Activated CD8-positive, alpha-beta memory T cell treated with anti-CD3 and anti-CD28 coated beads for 24 hours (primary cell): Measurements from ENCODE around the gene MED14.
"Not testable (repeated sequence)": the region's sequence is repeated elsewhere in the genome, so short reads cannot be mapped to it uniquely, and the experiment has no call there.

Source experiments
- DNase-seq: peaks from one replicate; pipeline ENCODE4 v3.0.0-alpha.2; 2020

MED14 gene

DNA sequence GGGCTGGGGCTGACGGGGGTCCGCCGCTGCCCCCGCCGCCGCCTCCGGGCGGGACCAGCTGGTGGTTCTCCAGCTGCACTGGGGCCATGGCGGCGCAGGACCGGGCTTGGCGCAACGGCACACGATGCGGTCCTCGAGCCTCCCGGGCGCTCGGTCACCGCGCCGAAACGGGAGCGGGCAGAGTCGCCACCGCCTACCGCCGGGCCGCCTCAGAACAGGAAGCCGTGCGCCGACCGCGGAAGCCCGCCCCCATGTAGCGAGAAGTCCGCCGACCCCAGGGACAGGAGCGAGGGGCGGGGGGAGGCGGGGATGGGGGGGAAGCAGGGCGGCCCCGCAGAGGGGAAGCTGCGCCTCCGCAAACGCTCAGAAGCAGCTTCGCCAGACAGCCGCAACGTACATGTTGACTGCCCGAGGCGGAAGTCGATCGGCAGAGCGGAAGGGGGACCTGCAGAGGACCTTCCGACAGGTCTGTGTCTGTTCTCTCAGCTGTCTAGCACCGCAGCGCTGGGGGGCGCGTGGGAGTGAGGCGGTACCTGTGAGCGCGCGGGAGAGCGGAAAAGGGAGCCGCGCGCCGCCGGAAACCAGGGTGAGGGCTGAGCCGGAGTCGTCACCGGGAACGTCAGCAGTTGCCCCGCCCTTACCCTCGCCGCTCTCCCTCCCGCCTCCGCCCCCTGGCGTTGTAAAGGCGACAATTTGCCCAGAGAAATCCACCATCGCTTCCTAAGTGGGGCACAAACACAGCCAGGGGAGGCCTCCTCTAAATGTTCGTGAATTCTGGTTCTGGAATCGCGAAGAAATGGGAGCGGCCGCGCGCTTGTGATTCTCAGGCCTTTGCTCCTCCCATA, at the start of gene MED14:
Gene MED14 (minus strand): TSS at position 218 of the 845 bp plus-strand sequence. CDS start 130 bp downstream, at position 88.
- peak; percentile 97 for DNase-seq

DNA sequence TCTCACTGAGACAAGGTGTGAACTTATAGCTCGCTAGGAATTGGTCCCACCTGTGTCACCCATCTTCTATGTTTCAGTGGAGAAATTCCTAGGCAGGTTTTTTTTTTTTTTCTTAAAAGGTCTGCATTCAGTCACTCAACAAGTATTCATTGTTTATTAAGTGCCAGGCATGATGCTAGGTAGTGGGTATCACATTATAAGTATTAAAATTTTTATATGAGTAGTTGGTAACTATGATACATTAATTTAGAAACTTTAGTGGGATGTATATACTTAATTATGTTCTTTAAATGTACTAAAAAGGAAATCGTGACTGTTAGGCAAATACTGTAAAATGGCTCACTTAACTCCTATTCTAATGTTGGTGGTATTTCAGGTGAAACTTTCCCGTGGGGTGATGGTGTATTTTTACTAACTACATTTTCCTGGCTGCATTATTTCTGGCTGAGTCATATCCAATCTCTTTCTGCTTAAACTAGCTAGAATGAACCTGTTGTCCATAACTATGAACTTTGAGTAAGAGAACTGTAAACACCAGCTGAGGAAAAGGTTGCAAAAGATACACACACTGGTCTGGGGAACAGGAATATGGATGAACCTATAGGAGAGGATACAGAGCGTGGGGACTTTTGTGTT, 49.3 kb upstream of the MED14 start:
- no peak for DNase-seq

DNA sequence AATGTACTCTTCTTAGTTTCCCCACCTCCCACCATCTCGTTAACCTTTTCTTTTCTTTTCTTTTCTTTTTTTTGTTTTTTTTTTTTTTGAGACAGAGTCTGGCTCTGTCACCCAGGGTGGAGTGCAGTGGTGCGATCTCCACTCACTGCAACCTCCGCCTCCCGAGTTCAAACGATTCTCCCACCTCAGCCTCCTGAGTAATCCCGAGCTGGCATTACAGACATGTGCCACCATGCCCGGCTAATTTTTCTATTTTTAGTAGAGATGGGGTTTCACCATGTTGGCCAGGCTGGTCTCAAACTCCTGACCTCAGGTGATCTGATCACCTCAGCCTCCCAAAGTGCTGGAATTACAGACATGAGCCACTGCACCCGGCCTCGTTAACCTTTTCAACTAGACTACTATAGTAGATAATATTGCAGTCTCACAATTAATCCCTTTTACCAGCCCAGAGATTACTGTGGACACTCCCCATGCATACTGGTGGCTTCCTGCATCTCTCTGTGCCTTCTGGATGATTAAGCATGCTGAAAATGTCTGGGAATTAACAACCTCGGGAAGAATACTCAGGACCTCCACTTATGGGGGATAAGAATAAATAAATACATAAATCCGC, 47.4 kb upstream of the MED14 start:
- DNase-seq: not testable (repeated sequence)

DNA sequence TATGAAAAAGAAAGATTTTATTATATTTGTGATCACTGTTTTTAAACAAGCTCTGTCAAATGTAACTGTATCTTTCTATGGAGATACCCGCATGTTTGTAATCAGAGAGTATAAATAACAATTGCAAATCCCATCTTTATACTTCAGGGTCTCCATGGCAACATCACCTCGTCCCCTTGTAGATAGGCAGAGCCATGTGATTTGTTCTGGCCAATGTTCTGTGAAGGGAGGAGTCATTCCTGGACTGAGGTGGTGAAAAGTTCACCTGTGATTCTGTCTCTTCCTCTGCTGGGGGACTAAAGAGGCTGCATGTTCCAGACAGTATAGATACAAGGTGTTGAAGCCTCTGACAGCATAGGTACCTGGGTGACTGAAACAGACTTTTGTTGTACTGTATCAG, 45.6 kb upstream of the MED14 start:
- DNase-seq: no peak

DNA sequence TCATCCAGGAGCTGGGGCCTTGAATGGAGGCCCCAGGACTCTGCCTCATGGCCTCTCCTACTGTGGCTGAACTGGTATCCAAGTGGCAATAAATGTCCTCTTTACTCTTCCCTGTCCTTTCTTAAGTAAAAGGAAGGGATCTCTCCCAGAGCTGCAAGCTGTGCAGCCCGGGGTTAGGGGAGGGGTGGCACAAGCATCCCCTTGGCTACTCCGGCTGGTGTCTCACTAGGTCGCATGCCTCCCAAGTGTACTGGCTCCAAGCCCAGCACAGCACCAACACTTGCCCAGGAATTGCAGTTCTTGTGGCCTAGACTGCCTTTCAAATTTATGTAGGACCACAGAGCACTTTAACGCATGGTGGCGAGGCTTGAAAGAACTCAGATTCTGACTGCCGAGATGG, 44.7 kb upstream of the MED14 start:
- DNase-seq: no peak

DNA sequence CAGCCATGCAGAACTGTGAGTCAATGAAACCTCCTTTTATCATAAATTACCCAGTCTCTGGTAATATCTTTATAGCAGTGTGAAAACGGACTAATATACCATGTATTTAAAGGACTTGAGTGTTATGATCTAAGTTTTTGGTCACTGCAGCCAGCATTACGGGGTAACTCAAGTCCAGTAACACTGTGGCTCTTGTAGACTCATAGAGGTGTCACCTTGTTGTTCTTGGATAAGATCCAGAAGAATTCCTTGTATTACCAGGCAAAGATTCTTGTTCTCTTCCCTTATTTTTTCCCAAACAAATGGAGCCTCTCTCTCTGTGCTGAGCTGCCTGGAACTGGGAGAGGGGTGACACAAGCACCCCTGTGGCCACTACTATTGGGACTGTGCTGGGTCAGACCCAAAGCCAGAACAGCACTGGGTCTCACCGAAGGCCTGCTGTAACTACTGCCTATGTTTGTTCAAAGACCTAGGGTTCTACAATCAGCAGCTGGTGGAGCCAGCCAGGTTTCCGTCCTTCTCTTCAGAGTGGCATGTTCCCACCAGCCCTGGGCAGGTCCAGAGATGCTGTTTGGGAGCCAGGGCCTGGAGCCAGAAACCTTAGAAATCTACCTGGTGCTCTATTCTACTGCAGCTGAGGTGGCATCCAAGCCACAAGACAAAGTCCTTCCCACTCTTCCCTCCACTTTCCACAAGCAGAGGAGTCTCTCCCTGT, 43.7 kb upstream of the MED14 start:
- no peak for DNase-seq

DNA sequence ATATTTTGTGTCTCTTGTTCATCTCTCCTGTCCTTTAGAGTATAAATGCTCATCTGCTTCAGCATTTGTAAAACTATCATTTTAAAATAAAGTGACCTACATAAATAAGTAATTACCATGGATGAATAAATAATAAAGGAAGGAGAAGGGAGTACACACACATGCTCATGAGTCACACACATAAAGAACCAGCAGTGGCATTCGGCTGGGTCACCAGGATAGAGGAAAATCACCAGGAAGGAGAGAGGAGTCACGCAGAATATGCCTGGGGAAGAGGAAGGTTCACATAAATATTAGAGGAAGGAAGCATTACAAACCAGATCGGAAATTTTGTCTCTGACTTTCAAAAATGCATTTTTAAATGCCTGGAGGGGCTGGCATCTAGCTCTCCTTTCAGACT, 38.5 kb upstream of the MED14 start:
- no peak for DNase-seq

DNA sequence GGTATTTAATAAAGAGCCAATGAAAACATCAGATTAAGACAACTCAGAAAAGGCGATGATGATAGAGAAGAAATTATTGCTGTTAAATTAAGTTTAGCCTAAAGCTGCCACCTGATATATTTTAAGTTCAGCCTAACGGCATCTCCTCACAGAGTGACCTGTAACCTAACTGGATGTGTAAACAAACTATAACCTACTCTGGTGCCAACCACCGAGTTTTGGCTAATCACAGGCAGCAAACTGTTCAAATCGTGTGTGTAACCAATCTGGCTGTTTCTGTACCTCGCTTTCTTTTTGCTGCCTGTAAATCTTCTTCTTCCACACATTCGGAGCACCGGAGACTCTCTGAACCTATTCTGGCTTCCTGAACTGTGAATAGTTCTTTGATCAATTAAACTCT, 37.8 kb upstream of the MED14 start:
- no peak for DNase-seq

DNA sequence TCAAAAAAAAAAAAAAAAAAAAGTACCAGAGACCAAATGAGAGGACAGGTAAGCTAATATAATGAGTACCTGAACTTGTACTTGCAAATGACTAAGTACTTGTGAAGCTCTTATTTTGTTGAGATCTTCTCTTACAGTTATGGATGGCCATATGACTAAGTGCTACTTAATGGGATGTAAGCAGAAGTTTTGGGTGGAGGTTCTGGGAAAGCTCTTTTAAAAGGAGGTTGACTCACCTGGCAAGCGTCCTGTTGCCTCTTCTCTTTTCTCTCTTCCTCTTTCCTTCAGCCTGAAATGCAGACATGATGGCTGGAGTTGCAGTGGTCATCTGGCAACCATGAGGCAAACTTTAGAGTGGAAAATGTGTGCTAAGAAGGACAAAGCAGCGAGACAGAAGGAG, 36.9 kb upstream of the MED14 start:
- no peak for DNase-seq

DNA sequence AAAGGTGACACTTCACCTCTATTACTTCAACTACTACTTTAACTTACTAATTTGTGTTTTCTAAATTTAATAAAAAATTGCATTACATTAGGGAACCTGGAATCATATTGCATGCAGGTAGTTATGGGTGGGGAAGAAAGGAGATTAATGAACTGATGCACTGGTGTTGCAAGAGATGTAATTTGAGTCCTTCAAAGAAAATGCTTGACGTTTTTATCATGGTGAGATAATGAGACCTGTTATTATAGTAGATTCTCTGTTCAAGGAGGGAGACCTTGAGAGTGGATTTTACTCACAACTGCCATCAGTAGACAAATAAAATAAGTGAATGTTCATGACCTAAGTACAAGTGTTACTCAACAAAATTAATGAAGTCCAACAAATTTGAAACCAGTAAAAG, 26.4 kb upstream of the MED14 start:
- DNase-seq: no peak

DNA sequence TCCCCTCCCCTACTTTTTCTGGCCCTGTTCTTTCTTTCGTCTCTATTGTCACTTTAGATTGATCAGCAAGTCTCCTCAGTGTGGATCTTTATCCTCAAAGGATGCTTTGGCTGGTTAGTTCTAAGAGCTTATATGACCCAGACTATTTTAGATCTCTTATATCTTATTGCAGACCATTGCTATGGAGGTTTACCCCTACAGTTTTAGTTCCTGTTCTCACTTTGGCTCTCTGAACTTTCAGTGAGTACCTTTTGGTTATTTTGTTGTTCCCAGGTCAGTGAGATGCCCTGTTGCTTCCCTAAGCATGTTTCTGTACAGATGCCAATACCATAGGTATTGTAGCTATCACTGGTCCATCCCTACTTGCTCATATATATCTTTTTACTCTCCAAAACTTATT, 24.0 kb upstream of the MED14 start:
- DNase-seq: no peak

DNA sequence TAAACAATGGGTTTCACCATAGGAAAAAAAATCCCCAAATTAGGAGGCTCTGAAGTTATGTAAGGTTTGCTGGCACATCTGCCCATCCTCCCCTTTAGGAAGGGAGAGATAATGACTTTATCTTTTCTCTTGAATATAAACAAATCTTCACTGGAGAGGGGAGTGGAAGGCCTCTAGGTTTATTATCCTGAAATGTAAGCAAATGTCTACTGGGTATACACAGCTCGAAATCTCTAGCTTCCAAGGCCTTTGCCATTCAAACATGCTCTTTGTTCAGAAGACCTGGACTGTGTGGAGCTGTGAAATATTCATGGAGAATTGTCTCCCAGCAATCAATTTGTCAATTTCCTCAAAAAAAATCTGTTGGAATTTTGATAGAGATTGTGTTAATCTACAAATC, 21.7 kb upstream of the MED14 start:
- no peak for DNase-seq

DNA sequence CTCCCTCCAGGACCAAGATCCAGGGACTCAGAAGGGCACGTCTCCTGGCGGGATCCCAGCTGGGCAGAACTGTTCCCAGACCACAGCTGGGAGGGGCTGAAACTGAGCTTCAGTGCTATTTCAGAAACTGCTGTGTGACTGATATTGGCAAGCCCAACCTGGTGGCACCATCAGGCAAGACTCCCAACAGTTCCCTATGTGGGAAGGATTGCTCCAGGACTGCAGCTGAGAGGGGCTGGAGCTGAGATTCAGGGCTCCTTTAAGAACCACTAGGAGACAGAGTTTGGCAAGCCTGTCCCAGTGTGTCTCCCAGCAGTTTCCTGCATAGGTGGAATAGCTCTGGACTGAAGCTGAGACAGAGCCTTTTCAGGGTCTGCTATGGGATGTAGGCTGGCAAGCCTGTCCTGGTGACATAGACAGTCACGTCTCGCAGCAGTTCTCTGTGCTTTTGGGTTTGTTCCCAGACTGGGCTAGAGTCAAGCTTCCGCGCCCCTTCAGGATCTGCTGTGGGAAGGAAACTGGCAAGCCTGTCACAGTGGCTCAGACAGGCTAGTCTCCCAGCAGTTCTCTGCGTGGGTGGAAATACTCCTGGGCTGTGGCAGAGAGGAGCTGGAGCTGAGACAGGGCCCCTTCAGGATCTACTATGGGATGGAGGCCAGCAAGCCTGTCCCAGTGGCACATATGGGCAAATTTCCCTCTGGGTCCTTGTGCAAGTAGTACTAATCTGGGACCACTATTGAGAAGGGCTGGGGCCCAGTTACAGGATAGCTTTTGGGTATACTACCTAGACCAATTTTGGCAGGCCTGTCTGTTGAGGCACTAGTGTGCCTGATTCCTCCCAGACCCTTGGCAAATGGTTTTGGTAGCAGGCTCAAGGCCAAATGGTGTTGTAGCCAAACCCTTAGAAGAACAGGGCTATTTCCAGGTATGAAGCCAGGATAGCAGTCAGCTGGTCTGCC, 20.2 kb upstream of the MED14 start:
- no peak for DNase-seq

DNA sequence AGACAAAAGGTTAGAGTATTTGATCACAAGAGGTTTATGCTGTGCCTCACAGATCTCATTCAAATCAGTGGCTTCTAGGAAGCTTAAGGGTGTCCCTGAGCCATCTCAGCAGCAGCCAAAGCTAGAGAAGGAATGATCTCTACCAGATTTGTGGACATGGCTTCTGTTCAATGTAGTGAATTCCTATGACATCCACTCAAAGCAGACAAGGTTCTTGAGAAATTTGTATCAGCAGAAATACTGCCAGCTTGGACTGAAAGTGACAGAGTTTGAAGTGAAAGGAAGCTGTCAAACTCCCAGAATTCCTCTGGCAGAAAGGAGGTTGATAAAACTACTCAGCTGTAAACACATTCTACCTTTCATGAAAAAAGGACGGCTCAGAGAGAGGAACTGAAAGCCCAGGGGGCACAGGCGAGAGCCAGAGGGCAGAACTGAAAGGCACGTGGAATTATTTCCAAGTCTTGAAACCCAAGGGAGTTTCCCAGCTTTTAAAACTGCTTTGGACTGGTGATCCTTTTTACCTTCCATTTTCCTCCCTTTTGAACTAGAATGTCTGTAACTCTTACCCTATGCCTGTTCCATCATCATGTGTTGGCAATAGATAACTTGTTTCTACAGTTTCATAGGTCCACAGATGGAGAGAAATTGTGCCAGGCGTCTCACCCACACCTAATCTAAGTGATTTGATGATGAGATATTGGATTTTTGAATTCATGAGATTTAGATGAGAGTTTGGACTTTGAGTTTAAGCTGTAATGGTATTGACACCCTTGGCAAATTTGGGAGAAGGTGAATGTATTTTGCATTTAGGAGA, 14.5 kb upstream of the MED14 start:
- DNase-seq: no peak

DNA sequence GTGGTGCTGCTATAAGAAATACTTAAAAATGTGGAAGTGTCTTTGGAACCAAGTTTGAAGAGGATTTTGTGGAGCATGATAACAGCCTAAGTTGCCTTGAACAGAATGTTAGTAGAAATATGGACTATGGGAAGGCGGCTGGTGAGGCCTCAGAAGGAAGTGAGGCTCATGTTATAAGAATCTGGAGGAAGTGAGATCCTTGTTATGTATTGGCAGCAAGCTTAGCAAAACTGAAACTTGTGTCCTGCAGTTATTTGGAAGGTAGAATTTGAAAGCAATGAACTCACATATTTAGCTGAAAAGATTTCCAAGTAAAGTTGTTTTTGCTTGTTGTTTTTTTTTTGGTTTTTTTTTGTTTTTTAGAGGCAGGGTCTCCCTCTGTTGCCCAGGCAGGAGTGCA, 13.6 kb upstream of the MED14 start:
- DNase-seq: no peak

DNA sequence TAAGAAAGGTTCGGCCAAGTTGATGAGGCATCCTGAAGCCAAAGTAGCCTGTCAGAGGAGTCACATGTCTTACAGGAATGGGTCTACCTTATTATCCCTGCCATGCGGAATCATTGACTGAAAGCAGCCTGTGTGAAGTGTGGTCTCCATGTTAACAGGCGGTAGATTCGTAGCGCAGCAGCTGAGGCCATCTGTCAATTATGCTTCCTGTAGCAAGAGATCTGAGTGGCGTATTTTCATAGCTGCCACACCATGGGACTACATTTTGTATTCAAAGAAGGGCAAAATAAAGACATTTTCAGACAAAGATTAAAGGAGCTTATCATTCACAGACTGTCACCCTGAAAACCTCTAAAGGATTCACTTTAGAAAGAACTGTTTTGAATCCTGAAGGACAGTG, 11.2 kb upstream of the MED14 start:
- no peak for DNase-seq

DNA sequence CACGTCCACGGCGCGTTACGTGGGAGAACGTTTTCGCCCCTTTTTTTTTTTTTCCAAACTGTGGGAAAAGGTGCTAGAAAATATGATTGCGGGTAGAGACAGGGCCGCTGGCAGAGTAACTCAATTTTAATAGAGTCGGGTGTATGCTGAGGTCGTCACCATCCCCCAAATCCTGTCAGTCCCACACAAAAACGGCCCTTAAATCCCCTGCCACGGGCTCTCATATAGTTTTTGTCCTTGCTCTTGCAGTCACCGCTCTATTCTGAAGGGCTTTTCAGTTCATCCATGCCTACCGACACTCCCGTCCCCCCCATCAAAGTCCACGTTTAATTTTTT, 796 bp upstream of the MED14 start:
- DNase-seq: no peak

DNA sequence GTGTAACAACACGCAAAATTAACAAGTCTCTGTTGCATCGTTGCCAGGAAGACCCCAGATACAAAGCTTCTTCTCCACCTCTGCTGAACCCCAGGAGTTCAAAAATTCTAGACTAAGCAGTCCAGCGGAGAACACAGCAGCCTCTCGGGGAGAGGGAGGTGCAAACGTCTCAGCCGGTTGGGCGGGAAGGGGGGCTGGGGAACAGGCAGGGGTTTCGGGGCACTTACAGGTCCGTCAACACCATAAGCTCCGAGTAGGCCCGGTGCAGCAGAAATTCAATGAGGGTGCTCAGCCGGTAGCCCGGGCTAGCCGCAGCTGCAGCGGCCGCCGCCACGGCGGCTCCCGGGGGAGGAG, 394 bp downstream of the MED14 start:
- DNase-seq: no peak

DNA sequence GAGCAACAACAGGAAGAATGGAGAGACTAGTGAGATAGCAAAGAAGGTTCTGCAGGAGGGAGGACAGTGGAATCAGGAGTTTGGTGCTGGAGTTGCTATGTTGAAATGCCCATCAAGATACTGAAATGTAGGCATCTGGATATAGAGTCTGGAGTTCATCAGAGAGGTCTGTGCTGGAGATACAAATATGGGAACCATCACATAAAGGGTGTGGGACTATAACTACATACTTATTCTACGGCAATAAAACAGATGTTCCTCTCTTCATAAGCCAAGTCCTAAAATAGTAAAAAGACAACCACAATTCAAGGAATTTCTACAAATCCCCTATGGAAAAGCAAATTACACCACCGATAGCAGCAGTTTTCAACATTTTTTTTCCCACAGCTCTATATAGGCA, 1.6 kb downstream of the MED14 start:
- no peak for DNase-seq

DNA sequence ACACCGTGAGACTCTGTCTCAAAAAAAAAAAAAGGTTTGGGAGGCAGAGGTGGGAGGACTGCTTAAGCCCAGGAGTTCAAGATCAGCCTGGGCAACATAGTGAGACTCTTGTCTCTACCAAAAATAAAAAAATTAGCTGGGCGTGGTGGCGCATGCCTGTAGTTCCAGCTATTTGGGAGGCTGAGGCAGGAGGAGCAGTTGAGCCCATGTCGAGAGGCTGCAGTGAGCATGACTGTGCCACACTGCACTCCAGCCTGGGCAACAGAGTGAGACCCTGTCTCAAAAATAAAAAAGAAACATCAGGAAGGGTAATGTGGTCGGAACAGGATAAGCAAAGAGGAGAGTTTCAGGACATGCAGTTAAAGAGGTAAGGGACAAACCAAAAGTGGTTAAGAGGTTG, 2.8 kb downstream of the MED14 start:
- not testable (repeated sequence) for DNase-seq
